CD4-positive, alpha-beta T cell treated with Interleukin-17A for 1 hour (primary cell): ENCODE data around the gene SPINK8.

Source experiments
- DNase-seq: peaks from one replicate; pipeline ENCODE4 v3.0.0-alpha.2; 2020

Gene SPINK8

DNA sequence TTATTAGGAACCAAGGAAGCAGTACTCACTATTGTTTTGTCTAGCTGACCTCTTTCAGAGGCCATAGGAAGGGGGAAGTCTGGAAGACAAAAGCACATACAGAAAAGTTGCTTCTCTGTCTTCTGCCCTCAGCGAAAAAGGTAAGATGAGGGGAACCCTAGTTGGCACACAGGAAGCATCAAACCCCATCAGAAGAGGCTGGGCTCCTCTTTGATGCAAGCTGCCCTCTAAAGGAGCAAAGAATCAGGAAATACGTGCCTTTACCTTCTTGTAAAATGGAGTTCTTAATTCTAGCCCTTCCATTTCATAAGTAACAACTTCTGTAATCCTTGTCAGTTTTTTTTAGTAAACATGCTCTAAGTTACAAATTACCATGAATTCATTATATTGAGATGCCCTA lies 12.5 kb downstream of the SPINK8 start:
- DNase-seq = no peak

DNA sequence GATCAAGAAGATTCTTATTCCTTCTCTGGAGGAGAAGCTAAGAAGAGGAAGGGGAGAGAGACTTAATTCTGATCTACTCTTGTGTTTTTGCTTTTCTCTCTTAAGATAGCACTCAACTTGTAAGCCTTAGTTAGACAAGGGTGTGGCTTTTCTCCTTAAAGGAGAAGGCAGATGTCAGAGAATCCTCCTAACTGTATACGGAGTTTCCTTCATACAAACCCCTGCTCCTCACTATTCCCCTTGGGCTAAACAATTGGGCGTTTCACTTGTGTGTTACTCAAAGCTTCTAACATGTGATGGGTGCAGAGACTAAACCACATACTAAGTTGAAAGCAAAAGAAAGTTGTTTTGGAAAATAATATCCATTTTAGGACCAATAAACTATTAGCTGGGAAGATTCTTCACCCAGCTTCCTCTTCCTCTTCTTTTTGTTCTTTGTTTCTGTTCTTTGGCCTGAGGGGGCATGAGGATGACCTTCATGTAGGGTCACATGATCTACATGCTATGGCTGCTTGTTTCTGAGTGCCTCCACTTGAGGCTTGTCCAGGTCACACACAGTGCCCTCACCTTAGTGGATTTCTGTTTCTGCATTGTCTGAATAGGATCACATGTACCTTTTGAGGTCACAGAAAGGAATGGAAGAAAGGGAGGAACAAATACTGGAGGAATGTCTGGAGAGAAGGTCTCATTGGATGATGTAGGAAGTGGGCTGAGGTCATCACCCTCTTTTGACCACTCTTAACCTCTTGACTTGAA lies 14.6 kb downstream of the SPINK8 start:
- DNase-seq = no peak

DNA sequence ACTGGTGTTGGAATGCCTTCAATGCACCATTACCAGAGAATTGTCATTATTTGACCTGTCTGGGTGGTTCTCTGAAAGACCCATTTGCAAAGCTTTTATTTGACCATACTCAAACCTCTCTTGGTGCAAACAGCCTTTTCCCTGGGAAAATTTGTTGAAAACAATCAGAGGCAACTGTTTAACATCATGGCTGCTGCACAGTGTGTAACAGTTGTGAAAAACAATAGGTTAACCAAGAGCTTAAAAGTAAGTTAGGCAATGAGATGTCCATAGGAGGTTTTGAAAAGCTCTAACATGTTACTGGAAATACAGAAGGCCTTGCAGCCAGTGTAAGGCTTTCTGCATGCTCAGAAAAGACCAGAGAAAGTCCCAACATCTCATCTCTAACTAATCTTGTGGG lies 18.9 kb downstream of the SPINK8 start:
- DNase-seq = no peak

DNA sequence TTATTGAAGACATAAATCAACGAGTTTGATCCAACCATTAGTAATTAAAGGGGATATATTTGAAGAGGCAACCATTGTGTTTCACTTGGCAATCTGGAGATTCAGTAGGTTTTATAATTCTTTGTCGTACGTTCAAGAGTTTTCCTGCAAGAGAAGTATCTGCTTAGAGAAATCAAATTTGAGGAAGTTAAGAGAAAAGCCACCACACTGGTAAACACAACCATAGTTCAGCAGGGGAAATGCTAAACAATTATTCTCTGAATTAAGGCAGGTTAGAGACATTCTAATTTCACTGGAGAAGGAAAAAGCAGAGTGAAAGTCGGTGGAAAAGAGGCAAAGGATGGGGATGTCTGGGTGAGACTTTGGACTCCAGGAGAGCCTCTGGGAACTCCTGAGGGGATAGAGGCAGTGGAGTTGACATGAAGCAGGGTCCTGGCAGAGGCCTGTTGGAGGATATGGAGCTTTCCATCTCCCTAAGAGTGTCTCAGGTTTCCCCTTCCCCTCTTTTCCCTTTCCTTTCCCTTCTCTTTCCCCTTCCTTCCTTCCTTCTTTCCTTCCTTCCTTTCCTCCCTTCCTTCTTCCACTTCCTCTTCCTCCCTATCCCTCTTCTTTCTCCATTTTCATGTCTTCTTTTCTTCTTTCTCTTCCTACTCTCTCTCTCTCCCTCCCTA lies 26.5 kb downstream of the SPINK8 start:
- DNase-seq = no peak

DNA sequence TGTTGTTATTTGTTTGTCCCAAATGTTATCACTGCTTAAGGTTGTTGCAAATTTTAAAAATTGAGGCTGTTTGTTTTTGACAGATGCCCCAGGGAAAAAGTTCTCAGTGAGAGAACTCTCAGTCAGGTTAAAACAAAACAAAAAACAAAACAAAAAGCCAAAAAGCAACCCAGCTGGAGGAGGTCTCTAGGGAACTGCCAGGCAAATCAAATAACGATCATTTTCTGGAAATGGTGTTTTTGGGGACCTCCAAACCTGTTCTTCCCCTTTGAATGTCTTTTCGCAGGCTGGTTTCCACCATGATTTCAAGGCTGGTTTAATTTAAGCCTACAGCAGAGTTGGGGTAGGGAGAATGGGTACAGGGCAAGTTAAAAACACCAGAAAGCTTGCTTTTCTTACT lies 27.2 kb downstream of the SPINK8 start:
- DNase-seq = no peak

DNA sequence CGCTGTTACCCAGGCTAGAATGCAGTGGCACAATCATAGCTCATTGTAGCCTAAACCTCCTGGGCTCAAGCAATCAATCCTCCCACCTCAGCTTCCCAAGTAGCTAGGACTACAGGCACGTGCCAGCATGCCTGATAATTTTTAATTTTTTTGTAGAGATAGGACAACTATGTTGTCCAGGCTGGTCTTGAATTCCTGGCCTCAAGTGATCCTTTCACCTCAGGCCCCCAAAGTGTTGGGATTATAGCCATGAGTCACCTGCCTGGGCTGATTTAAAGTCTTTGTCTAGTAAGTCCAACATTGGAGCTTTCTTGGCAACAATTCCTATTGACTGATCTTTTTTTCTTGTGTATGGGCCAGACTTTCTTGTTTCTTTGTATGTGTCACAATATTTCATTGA lies 28.1 kb downstream of the SPINK8 start:
- no peak for DNase-seq

DNA sequence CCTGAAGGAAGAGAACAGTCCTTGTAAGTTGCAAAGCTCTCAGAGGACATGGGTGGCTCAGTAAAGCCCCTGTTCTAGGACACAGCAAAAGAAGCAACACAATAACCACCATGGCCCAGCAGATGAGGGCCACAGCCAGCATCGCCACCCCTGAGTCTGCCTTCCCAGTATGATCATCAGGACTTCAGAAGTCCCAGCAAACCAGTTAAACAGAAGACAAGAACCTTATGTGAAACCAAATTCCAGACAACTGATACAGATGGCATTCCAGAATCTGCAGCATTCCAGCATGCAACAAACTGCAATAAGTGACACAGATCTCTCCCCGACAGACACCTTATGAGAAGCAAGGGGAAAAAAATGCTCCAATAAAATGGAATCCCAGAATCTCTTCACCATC lies 30.4 kb downstream of the SPINK8 start:
- DNase-seq = no peak

DNA sequence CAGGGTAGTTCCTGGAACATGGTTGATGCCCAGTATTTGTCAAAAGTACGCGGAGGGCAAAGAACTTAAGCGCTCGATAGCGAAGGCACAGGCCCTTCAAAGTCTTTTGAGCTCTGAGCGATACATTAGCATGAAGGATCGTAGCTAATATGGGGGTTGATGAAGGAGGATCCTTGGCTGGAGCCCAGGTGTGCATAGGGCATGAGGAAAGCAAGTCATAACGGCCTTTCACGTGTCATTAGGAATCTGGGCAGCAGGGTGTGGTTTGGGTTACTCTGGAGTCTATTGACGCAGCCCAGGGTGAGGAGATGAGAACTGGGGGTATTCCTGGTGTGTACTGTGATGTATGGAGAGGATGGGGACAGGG lies 31.7 kb downstream of the SPINK8 start:
- no peak for DNase-seq

DNA sequence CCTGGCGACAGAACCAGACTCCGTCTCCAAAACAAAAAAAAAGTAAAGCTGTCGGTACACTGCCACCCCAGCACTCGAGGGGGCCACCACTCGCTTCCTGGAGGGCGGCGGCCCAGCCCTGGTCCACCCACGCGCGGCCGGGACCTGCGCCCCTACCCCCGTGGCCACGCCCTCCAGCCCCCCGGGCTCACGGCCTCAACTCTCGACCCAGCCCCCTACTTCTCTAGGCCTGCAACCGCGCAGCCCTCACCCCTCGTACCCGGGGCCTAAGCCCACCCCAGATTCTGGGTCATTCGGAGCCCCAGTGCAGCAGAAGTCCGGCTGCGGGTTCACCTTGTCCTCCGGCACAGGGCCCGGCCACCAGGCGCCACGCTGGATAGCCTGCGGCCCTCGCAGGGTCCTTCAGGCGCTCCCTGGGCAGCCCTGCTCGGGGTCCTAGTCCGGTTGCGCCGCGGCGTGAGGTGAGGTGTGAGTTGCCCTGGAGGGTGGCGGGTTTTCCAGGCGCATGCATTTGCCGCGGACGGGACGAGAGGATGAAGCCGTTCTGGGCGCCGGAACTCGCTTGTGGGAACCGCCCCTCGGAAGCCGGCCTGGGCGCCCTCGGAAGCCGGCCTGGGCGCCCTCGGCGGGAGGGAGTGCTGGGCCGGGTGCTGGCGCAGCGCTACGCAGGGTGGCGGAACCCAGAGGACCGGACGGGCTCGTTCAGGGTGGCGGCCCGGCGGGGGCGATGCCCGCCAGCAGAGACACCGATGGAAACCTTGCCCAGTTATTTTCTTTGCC lies 32.3 kb downstream of the SPINK8 start, which contains the start of gene NME6:
Gene NME6 (minus strand): TSS at position 348 of the 780 bp plus-strand sequence.
- DNase-seq = peak; percentile 92

DNA sequence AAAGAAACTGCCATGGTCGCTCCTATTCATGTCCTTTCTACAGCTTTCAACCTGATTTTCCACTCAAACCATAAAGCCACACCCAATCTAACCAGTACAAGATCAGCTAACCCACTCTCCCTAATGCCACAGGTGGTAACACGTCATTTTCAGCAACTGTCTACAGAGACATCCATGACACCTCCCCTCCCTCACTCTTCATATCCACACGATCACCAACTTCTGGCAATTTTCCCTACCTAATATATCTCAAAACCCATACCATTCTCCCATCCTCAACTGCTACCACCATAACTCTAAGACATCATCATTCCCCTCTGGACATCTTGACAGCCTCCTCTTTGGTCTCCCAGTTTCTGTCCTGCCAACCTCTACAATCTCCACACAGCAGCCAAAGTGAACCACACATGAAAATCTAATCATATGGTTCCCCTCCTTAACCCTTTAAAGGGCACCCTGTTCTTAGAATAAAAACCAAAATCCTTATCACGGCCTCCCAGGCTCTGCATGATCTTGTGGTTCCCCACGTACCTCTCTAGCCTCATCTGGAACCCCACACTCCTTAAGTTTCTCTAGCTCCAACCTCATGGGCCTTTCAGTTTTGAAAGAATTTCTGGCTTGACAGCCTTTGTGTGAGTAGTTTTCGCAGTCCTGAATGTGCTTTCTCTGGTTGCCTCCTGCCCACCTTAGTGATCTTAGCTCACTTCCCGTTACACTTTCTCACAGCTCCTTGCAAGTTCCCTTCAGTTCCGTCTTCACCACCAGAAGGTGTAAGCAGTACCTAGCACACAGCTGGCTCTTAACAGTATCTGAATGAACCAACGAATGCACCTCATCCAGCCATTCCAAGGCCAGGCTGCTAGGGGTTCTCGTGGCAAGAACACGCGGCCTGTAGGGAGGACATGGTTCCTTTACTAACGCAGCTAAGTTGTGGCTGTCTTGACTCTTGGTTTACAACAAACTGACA lies 33.4 kb downstream of the SPINK8 start:
- peak; percentile 54 for DNase-seq

DNA sequence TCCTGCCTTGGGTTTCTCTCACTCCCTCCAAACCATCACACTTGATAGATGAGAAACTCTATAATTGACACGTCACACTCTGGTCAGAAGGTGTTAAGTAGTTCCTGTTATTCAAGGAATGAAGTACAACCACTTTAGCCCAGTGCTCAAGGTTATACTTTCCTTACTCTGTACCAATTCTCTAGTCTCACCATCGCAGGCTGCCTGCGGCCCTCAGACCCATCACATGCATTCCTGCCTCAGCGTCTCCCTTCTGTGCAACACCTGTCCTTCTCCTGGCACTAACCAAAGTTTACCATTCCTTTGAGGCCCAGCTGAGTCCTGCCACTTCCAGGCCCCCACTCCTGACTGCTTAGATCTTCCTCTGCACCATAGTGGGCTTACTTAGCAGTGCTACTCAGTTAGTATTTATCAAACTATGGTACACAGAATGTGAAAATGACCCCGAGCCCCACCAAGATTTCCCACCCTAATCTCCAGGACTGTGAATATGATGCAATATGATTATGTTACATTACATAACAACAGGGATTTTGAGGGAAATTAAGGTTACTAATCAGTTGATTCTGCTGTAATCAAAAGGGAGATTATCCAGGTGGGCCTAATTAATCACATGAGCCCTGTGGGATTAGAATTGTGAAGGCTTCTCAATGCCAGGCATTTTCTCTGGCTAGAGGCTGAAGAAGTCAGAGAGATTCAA lies 36.2 kb downstream of the SPINK8 start:
- DNase-seq = no peak

DNA sequence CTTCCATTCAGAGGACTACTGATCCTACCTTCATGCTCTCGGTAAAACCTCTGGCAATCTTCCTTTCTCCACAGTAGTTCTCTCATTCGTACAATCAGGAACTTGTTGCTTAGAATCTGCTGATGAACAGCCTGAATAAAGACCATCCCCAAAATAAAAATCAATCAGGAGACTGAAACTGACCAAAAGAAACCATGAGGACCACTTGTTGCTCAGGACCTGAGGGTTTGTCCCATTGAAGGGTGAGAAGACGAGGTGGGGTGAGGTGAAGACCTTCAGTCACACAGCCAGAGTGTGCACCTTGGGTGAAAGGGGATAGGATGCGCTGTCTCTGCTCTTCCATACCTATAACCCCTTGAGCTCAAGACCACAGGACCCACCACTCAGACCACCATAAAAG lies 36.8 kb downstream of the SPINK8 start:
- no peak for DNase-seq

DNA sequence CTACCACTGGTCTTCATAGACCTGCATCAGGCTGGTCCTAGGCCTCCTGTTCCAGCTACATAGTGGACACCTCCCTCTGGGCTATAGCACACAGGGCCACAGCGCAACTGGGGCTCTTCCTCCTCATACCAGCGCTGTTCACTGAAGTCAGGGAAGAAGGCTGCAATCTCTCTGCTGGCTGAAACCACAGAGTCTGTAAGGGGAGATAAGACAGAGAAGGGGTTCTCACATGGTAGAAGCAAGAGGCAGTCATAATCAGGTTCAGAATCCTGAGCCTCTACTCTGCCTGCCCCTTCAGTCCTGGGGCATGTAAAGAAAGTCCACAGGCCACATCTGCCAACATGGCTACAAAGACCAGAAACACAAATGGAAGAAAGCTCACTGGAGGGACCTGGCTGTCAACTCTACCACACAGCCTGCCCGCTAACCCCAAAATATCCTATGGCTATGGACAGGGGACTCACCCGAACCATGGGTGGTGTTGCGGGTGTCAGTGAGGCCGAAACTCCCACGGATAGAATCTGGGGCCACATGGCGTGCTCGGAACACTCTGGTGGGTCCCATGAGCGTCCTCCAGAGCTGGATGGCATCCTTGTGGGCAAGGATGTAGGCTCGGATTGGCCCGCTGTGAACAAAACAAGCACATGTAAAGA lies 38.7 kb downstream of the SPINK8 start:
- no peak for DNase-seq

DNA sequence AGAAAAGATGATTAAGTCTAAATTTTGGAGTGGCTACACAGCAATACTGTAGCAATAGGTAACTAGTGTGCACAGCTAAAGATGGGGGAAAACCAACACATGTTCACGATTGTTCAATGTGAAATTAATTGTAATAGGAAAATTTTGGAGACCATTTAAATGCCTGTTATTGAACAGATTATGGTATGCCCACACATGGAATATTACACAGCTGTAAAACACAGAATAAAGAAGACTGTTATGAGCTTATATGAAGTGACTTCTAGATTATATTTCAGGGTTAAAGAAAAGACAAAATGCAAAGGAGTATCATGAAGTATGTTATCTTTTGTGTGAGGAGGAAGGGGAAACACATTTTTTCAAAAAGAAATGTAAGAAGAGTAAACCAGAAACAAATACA lies 43.8 kb downstream of the SPINK8 start:
- DNase-seq = no peak

DNA sequence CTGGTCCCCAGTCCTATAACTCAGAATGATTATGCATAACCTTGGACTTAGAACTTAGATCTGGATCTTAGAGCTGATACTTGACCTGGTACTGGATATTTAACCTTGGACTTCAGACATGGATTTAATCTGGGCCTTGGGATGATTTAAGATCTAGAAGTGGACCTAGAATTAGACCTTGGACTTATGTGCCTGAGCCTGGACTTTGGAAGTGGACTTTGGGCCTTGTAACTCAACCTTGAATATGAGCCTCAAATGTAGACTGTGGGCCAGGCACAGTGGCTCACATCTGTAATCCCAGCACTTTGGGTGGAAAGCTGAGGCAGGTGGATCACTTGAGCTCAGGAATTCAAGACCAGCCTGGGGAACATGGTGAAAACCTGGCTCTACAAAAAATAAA lies 46.4 kb downstream of the SPINK8 start:
- no peak for DNase-seq

DNA sequence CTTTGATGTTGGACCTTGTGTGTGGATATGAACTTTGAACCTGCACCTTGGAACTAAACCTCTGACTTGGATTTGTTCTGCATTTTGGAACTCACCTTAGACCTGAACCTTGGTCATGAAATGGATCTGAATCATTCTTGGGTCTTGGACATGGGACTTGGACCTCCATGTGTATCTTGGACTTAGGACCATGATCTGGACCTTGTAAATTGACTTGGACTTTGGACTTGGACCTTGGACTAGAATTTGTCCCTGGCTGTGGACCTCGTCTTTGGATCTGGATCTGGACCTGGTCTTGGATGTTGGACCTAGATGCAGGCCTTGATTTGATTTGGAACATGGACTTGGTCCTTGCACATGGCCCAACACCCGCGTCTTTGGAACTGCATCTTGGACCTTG lies 47.2 kb downstream of the SPINK8 start:
- no peak for DNase-seq

DNA sequence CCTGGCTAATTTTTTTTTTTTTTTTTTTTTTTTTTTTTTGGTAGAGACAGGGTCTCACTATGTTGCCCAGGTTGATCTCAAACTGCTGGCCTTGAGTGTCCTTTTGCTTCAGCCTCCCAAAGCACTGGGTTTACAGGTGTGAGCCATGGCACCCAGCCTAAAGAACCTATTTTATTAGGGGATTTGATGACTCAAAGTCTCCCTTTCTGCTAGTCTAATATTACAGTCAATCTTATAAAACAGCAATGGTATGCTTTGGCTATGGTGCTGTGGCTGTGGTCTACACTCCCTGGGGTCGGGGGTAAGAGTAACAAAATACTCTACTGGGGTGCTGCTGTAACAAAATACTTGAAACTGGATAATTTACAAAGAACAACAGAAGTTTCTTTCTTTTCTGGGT lies 47.8 kb downstream of the SPINK8 start:
- no peak for DNase-seq

DNA sequence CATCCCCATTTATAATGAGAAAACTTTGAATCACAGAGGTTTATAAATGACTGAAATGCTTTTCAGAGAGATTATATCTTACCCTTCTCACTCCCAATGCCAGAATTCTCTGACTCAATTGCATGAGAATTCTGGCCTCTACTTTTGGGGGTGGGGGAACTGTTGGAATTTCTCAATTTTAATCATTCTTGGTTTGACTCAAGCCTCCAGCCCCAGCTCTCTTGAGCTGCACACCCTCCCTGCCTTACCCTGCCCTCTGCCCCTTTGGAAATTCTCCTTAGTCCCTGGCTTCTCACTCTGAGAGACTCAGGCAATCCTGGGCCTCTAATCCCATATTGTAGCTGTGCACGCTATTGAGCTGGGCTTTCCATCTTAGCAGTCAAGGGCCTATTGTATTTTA lies 48.3 kb downstream of the SPINK8 start:
- no peak for DNase-seq

DNA sequence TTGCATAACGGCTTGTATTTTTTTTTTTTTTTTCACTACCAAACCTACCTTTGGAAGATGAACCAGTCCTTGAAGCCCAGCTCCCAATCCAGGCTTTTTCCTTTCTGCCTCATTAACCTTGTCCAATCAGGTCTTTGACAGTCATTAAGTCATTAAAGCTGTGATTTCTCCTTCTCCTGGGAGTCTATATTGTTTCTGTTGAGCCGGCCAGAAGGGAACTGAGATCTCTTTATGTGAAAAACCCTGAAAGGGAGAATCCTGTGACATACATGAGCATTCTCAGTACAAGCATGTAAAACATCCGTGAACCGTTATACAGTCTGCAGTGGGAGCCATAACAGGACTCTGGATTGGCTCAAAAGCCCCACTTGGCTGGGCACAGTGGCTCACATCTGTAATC lies 52.6 kb downstream of the SPINK8 start:
- no peak for DNase-seq

DNA sequence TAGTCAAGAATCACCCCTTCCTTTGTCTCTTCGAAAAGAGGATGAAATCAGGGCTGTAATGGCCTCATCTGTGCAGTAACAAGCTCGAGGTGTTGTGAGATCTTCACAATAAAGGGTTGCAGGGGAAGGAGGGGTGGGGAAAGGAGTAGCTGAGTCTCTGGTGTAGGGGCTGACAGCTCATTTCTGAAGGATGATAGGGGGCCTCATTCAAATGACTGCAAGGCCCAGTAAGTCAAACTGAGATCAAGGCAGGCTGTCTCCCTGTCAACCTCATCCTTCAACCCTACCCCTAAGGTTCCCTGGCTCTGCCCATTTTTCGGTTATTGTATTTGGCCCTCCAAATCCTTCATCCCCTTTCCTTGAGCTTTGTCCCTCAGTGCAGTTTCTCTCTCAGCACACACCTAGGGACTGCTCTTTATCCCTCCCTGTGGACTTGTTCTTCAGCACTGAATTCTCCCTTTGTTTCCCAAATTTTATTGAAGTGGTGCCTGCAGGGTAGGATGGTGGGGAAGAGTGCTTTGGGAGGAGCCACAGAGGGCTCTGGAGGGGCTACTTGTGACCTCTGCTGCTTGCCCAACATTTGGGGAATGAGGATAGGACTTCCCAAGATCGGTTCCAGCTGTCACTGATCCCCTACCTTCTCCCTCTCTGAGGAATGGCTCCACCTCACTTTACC lies 54.4 kb downstream of the SPINK8 start:
- DNase-seq = no peak
